Smooth muscle cell of the coronary artery (primary cell): ENCODE measurements around the gene YY2. TPM values are rescaled to one million over a fixed set of nuclear protein-coding genes. Genes with fewer than 3 reads are reported as not detected.

Experiments
- total RNA-seq: library from RNA; depleted of rRNA; stranded (reverse); fragments of >200 nt; gene quantifications from 2 replicates; pipeline ENCODE4 v1.2.3, GENCODE V29; 2014; ENCODE audit warnings: low replicate concordance

Gene YY2
- total RNA-seq = 1.1 and 1.3 TPM in 2 replicates

DNA sequence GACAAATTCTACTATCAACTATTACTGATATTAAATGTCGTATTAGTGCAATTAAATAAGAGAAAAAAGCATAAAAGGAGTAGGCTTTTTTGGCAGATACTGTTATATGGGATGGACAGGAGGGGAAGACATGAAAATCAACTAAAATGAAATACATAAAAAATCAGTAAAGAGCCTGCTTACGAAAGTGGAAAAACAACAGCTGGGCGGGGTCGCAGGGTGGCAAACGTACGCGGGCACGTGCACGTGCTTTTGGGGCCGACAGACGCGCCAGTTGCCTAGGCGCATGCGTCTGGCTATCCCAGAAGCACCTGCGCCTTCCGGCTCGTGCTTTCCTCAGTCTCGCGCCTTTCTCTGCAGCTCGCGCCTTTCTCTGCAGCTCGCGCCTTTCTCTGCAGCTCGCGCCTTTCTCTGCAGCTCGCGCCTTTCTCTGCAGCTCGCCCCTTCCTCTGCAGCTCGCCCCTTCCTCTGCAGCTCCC lies at the start of gene YY2:
YY2 (plus strand) TSS at position 51 of the 479 bp plus-strand sequence. CDS start 498 bp downstream, outside the sequence.

GRCh38 chrX:21839334-21840192 lies 16.2 kb upstream of the YY2 start, which contains the start of gene MBTPS2:
TSS of gene MBTPS2 (plus strand) at chrX:21839617. CDS start at chrX:21839735, 118 bp downstream.

Other genes starting within 250 kb of the YY2 start
- gene KLHL34, start 197.7 kb upstream of the YY2 start, total RNA-seq = not detected in 2 replicates
- gene SMPX, start 97.9 kb upstream of the YY2 start, total RNA-seq = not detected in 2 replicates
- gene MBTPS2, start 16.4 kb upstream of the YY2 start, total RNA-seq = 4.3 and 5.3 TPM in 2 replicates
- 116 and 142 TPM in 2 replicates for gene SMS, start 84.7 kb downstream of the YY2 start, total RNA-seq
- 0.08 and 1.2 TPM in 2 replicates for gene PHEX, start 176.3 kb downstream of the YY2 start, total RNA-seq